Panc1 (cell line): Measurements from ENCODE around the gene GRIA3.
"Not testable (repeated sequence)": the region's sequence is repeated elsewhere in the genome, so short reads cannot be mapped to it uniquely, and the experiment has no call there.

ENCODE experiments used
- POLR2AphosphoS5 ChIP-seq: IDR thresholded peaks from 2 replicates; pipeline ENCODE4 v1.6.1; 2012; ENCODE audit warnings: mild to moderate bottlenecking, low read depth, low read length, moderate library complexity
- TCF7L2 ChIP-seq: IDR thresholded peaks from 2 replicates; pipeline ENCODE4 v1.6.1; 2011; ENCODE audit warnings: mild to moderate bottlenecking, low read depth, low read length, inconsistent platforms
- TF ChIP-seq, protein P1 (sequence below): fragments of 450-650 bp; IDR thresholded peaks from 2 replicates; pipeline ENCODE4 v1.5.1; 2017; ENCODE audit warnings: mild to moderate bottlenecking

DNA sequence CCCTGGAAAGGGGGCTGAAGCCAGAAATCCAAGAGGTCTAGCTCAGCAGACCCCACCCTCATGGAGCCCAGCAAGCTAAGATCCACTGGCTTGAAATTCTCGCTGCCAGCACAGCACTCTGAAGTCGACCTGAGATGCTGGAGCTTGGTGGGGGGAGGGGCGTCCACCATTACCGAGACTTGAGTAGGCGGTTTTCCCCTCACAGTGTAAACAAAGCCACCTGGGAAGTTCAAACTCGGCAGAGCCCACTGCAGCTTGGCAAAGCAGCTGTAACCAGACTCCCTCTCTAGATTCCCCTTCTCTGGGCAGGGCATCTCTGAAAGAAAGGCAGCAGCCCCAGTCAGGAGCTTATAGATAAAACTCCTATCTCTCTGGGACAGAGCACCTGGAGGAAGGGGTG is 99.3 kb downstream of the GRIA3 start:
- not testable (repeated sequence) for TF ChIP-seq POLR2AphosphoS5, TCF7L2
- TF ChIP-seq, protein P1, sequence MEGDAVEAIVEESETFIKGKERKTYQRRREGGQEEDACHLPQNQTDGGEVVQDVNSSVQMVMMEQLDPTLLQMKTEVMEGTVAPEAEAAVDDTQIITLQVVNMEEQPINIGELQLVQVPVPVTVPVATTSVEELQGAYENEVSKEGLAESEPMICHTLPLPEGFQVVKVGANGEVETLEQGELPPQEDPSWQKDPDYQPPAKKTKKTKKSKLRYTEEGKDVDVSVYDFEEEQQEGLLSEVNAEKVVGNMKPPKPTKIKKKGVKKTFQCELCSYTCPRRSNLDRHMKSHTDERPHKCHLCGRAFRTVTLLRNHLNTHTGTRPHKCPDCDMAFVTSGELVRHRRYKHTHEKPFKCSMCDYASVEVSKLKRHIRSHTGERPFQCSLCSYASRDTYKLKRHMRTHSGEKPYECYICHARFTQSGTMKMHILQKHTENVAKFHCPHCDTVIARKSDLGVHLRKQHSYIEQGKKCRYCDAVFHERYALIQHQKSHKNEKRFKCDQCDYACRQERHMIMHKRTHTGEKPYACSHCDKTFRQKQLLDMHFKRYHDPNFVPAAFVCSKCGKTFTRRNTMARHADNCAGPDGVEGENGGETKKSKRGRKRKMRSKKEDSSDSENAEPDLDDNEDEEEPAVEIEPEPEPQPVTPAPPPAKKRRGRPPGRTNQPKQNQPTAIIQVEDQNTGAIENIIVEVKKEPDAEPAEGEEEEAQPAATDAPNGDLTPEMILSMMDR = not testable (repeated sequence)
